Panc1 (cell line): Measurements from ENCODE around the gene MYO16.

Experiments
- CTCF ChIP-seq: fragments of 450-650 bp; IDR thresholded peaks from 2 replicates; pipeline ENCODE4 v1.5.1; 2017; ENCODE audit warnings: mild to moderate bottlenecking
- SIN3A ChIP-seq: IDR thresholded peaks from 2 replicates; pipeline ENCODE4 v1.6.1; 2012; ENCODE audit warnings: low read depth, mild to moderate bottlenecking, low read length, moderate library complexity, borderline replicate concordance; ENCODE audit not compliant: insufficient read depth
- TF ChIP-seq, protein P1 (sequence below), 2 experiments: IDR thresholded peaks; 2 replicates each; pipeline ENCODE4 v1.6.1; 2011 to 2012; ENCODE audit warnings: low read depth in 2 of 2, control low read depth in 1 of 2, low read length in 1 of 2, mild to moderate bottlenecking in 1 of 2, moderate library complexity in 1 of 2; ENCODE audit not compliant: insufficient read depth in 1 of 2

DNA sequence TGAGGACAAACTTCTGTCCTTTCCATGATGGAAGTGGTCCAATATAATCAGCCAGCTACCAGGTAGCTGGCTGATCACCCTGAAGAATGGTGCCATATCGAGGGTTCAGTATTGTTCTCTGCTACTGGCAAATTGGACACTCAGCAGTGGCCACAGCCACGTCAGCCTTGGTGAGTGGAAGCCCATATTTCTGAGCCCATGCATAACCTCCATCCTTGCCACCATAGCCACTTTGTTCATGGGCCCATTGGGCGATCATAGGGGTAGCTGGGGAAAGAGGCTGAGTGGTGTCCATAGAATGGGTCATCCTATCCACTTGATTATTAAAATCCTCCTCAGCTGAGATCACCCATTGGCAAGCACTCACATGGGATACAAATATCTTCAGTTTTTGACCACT, 591.2 kb downstream of the MYO16 start:
- TF ChIP-seq CTCF, result no peak
- TF ChIP-seq, protein P1, sequence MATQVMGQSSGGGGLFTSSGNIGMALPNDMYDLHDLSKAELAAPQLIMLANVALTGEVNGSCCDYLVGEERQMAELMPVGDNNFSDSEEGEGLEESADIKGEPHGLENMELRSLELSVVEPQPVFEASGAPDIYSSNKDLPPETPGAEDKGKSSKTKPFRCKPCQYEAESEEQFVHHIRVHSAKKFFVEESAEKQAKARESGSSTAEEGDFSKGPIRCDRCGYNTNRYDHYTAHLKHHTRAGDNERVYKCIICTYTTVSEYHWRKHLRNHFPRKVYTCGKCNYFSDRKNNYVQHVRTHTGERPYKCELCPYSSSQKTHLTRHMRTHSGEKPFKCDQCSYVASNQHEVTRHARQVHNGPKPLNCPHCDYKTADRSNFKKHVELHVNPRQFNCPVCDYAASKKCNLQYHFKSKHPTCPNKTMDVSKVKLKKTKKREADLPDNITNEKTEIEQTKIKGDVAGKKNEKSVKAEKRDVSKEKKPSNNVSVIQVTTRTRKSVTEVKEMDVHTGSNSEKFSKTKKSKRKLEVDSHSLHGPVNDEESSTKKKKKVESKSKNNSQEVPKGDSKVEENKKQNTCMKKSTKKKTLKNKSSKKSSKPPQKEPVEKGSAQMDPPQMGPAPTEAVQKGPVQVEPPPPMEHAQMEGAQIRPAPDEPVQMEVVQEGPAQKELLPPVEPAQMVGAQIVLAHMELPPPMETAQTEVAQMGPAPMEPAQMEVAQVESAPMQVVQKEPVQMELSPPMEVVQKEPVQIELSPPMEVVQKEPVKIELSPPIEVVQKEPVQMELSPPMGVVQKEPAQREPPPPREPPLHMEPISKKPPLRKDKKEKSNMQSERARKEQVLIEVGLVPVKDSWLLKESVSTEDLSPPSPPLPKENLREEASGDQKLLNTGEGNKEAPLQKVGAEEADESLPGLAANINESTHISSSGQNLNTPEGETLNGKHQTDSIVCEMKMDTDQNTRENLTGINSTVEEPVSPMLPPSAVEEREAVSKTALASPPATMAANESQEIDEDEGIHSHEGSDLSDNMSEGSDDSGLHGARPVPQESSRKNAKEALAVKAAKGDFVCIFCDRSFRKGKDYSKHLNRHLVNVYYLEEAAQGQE (IDR thresholded peaks at IDR 0.05; ENCODE audit: insufficient read depth in 1 of 2, low read depth in 2 of 2, low read length in 1 of 2), result no peak
- no peak for TF ChIP-seq SIN3A
